Spleen (tissue), 7 donors: Measurements from ENCODE around the gene CACNA1H.

Source experiments
- POLR2A ChIP-seq, 3 donors: fragments of 450-650 bp; IDR thresholded peaks; one replicate each; pipeline ENCODE4 v1.5.1; 2017; ENCODE audit warnings: antibody characterized with exemption in 3 of 3, mild to moderate bottlenecking in 1 of 3
- POLR2AphosphoS5 ChIP-seq, 3 donors: sonication (generic); formaldehyde crosslinking; IDR thresholded peaks; one replicate each; pipeline ENCODE4 v1.5.1; 2017; ENCODE audit warnings: antibody characterized with exemption in 3 of 3
- TF ChIP-seq, protein P1 (sequence below), 11 experiments: fragments of 200-600 bp in 7 of 11; fragments of 450-650 bp in 4 of 11; sonication (generic) in 4 of 11; IDR thresholded peaks in 8 of 11; conservative IDR thresholded peaks in 3 of 11; 1 replicate in 7 of 11; 2 replicates in 4 of 11; pipeline versions ENCODE4 v1.4.0 to v1.8.0; 2016 to 2021; ENCODE audit warnings: antibody characterized with exemption in 11 of 11, inconsistent platforms in 4 of 11, mild to moderate bottlenecking in 1 of 11
- donor health status: DM: no; HTN: no; CAD: no; lungs with moderate emphysema.
- donor health status: DM: no; HTN: no; CAD: no.
- donor health status: DM: no; HTN: no; CAD: no.

- TF ChIP-seq POLR2AphosphoS5 (IDR thresholded peaks at IDR 0.05) (no peak), POLR2A (IDR thresholded peaks at IDR 0.05) (no peak)
- TF ChIP-seq, protein P1, sequence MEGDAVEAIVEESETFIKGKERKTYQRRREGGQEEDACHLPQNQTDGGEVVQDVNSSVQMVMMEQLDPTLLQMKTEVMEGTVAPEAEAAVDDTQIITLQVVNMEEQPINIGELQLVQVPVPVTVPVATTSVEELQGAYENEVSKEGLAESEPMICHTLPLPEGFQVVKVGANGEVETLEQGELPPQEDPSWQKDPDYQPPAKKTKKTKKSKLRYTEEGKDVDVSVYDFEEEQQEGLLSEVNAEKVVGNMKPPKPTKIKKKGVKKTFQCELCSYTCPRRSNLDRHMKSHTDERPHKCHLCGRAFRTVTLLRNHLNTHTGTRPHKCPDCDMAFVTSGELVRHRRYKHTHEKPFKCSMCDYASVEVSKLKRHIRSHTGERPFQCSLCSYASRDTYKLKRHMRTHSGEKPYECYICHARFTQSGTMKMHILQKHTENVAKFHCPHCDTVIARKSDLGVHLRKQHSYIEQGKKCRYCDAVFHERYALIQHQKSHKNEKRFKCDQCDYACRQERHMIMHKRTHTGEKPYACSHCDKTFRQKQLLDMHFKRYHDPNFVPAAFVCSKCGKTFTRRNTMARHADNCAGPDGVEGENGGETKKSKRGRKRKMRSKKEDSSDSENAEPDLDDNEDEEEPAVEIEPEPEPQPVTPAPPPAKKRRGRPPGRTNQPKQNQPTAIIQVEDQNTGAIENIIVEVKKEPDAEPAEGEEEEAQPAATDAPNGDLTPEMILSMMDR (IDR thresholded peaks at IDR 0.05 in 8 of 11, conservative IDR thresholded peaks at IDR 0.05 in 3 of 11) = no peak
Observed at GRCh38 chr16:1258906-1259759, 106.2 kb downstream of the CACNA1H start.
